Tibial artery (tissue), 4 donors: ENCODE measurements around the gene POLR2J.

Experiments used
- DNase-seq, 2 donors: peaks; one replicate each; pipeline ENCODE4 v3.0.0-alpha.2; 2019
- H3K27ac ChIP-seq, 2 donors: fragments of 200-600 bp; sonication (generic) in 1 of 2; 1 replicate in 1 of 2; 2 replicates in 1 of 2; pipeline ENCODE4 v1.5.1; 2018 to 2019; ENCODE audit warnings: mild to moderate bottlenecking in 1 of 2
- H3K27me3 ChIP-seq, 2 donors: fragments of 200-600 bp; sonication (generic) in 1 of 2; one replicate each; pipeline versions ENCODE4 v1.5.1 to v1.6.0; 2016 to 2019
- H3K36me3 ChIP-seq, 3 donors: fragments of 200-600 bp; sonication (generic) in 2 of 3; one replicate each; pipeline ENCODE4 v1.5.1; 2016 to 2019; ENCODE audit warnings: mild to moderate bottlenecking in 2 of 3
- H3K4me1 ChIP-seq, 4 donors: fragments of 200-600 bp; sonication (generic) in 2 of 4; 1 replicate in 3 of 4; 2 replicates in 1 of 4; pipeline ENCODE4 v1.5.1; 2016 to 2019
- H3K4me3 ChIP-seq, 2 donors: fragments of 200-600 bp; sonication (generic) in 1 of 2; 1 replicate in 1 of 2; 2 replicates in 1 of 2; pipeline ENCODE4 v1.5.1; 2018 to 2019; ENCODE audit warnings: mild to moderate bottlenecking in 2 of 2
- H3K9me3 ChIP-seq, 3 donors: fragments of 200-600 bp; sonication (generic) in 1 of 3; one replicate each; pipeline ENCODE4 v1.5.1; 2016 to 2019
- CTCF ChIP-seq, 2 experiments: fragments of 200-600 bp in 1 of 2; fragments of 450-650 bp in 1 of 2; IDR thresholded peaks; one replicate each; pipeline ENCODE4 v1.5.1; 2017 to 2019; ENCODE audit warnings: antibody characterized with exemption in 2 of 2, mild to moderate bottlenecking in 1 of 2, moderate library complexity in 1 of 2
- intact Hi-C: fragments of 100-400 bp; cut with DNase I; formaldehyde crosslinking; loops from one replicate; pipeline ENCODE4 v1.15.0; 2023; ENCODE audit warnings: low total_unique reads

The POLR2J gene

GRCh38 chr7:102447311-102447710, 31.4 kb downstream of the POLR2J start:
- DNase-seq, result no peak
- H3K36me3 ChIP-seq, result peaks cover 0 to 24% (median 15%) of the 10 kb centered on the region in 3 donors
- H3K4me1 ChIP-seq, result no peaks in the 10 kb centered on the region
- no peak overlapping the region for H3K4me3 ChIP-seq
- TF ChIP-seq CTCF (IDR thresholded peaks at IDR 0.05), result no peak
- intact Hi-C loops, result no loop called here
- no peak overlapping the region for H3K27ac ChIP-seq
- H3K9me3 ChIP-seq, result no peaks in the 10 kb centered on the region
- H3K27me3 ChIP-seq, result no peaks in the 10 kb centered on the region

- no peak for TF ChIP-seq CTCF (IDR thresholded peaks at IDR 0.05)
- H3K4me3 ChIP-seq, result no peak overlapping the region
- DNase-seq, result no peak
- no peaks in the 10 kb centered on the region for H3K27me3 ChIP-seq
- no peak overlapping the region for H3K27ac ChIP-seq
- H3K36me3 ChIP-seq, result peaks cover 0 to 31% (median 15%) of the 10 kb centered on the region in 3 donors
- no peaks in the 10 kb centered on the region for H3K9me3 ChIP-seq
- intact Hi-C loops, result no loop called here
- H3K4me1 ChIP-seq, result no peaks in the 10 kb centered on the region
Measured at GRCh38 chr7:102446387-102447156, 32.1 kb downstream of the POLR2J start.

GRCh38 chr7:102445674-102446071, 33.0 kb downstream of the POLR2J start:
- Histone ChIP-seq H3K4me3 (no peak overlapping the region), H3K27me3 (no peaks in the 10 kb centered on the region), H3K27ac (no peak overlapping the region), H3K9me3 (no peaks in the 10 kb centered on the region), H3K4me1 (no peaks in the 10 kb centered on the region), H3K36me3 (peaks cover 0 to 32% (median 15%) of the 10 kb centered on the region in 3 donors)
- no peak for DNase-seq
- intact Hi-C loops, result no loop called here
- TF ChIP-seq CTCF (IDR thresholded peaks at IDR 0.05), result no peak

- intact Hi-C loops, result no loop called here
- H3K27me3 ChIP-seq, result no peaks in the 10 kb centered on the region
- no peak for TF ChIP-seq CTCF (IDR thresholded peaks at IDR 0.05)
- H3K4me3 ChIP-seq, result no peak overlapping the region
- no peak for DNase-seq
- H3K4me1 ChIP-seq, result peaks cover 0 to under 1% (median 0%) of the 10 kb centered on the region in 4 donors
- no peak overlapping the region for H3K27ac ChIP-seq
- peaks cover 0 to 32% (median 15%) of the 10 kb centered on the region in 3 donors for H3K36me3 ChIP-seq
- H3K9me3 ChIP-seq, result no peaks in the 10 kb centered on the region
Measured at GRCh38 chr7:102444961-102445673, 33.6 kb downstream of the POLR2J start.

GRCh38 chr7:102439963-102440795, 38.5 kb downstream of the POLR2J start:
- no peak for DNase-seq
- Histone ChIP-seq H3K9me3 (no peaks in the 10 kb centered on the region), H3K27me3 (no peaks in the 10 kb centered on the region), H3K4me3 (no peak overlapping the region), H3K36me3 (peaks cover 0 to 12% (median 0%) of the 10 kb centered on the region in 3 donors), H3K4me1 (peaks cover 0 to 3% (median 0%) of the 10 kb centered on the region in 4 donors), H3K27ac (no peak overlapping the region)
- intact Hi-C loops, result no loop called here
- TF ChIP-seq CTCF (IDR thresholded peaks at IDR 0.05), result no peak
